ENCODE data around the gene PSMC1.
A peak's percentile ranks its signal among the peaks of the same experiment; 100 is the strongest.

Gene PSMC1

DNA sequence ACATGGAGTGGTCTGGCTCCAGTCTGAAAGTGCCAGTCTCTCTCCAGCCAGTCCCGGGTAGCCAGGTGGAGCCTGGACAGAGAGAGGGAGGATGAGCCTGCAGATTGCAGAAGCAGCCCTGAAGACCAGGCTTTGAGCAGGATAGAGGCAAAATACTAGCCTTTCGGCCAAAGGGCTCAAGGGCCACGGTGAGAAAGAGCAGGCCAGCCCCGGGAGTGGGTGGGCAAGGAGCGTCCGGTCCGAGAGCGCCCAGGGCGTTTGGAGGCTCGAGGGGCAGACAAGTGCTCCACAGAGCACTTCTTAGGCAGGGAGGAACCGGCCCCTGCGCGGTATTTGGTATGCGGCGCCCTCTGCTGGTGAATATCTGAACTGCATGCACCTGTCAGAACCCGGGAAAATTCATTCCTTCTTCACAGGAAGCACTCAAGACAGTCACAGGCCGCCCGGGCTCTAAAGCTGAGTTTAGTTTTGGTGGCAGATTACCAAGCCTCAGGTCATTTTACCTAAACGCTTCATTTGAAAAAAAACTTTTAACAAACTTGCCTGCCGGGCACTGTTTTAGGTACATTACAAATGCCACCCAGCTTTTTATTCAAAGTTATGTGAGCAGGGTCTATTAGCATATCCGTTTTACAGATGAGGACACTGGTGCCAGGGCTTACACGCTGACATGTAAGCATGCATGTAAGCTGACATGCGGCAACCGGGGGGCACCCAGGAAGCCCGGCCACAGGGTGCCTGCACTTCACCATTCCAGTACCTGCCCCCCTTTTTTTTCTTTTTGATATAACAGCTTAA lies 21.0 kb upstream of the PSMC1 start:
- no peak overlapping the region for H3K4me3 ChIP-seq (ENCODE audit: low read depth, low read length, poor library complexity, severe bottlenecking)

DNA sequence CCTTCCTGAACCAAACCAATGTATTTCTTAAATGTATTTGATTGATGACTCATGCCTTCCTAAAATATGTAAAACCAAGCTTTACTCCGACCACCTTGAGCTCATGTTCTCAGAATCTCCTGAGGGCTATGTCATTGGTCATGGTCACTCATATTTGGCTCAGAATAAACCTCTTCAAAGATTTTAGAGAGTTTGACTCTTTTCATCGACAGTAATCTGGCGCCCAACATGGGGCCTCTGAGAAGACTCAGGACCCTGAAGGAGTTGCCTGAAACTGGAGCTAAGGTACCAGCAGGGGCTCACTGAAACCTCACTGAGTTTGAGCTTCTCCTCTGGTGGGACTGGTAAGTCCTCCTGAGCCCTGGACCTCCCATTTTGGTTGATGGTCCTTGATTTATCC lies 17.2 kb upstream of the PSMC1 start:
- H3K9me2 ChIP-seq (ENCODE audit: low read depth, low read length) = no peaks in the 10 kb centered on the region
- H3K4me1 ChIP-seq (ENCODE audit: insufficient read depth, low read length, severe bottlenecking) = peaks cover 8% of the 10 kb centered on the region
- no peak for TF ChIP-seq EZH2 (IDR thresholded peaks at IDR 0.05; ENCODE audit: borderline replicate concordance, low read length)
- TF ChIP-seq, protein P1, sequence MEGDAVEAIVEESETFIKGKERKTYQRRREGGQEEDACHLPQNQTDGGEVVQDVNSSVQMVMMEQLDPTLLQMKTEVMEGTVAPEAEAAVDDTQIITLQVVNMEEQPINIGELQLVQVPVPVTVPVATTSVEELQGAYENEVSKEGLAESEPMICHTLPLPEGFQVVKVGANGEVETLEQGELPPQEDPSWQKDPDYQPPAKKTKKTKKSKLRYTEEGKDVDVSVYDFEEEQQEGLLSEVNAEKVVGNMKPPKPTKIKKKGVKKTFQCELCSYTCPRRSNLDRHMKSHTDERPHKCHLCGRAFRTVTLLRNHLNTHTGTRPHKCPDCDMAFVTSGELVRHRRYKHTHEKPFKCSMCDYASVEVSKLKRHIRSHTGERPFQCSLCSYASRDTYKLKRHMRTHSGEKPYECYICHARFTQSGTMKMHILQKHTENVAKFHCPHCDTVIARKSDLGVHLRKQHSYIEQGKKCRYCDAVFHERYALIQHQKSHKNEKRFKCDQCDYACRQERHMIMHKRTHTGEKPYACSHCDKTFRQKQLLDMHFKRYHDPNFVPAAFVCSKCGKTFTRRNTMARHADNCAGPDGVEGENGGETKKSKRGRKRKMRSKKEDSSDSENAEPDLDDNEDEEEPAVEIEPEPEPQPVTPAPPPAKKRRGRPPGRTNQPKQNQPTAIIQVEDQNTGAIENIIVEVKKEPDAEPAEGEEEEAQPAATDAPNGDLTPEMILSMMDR (IDR thresholded peaks at IDR 0.05; ENCODE audit: low read length) = no peak
- no peaks in the 10 kb centered on the region; the same call in 1 of the 2 replicates for H3K36me3 ChIP-seq (ENCODE audit: insufficient read depth, low read length)
- H3F3A ChIP-seq (ENCODE audit: insufficient read depth, low read length) = no peaks in the 10 kb centered on the region
- H3K27ac ChIP-seq (ENCODE audit: low read depth, low read length, poor library complexity, severe bottlenecking) = no peak overlapping the region
- H3K9ac ChIP-seq (ENCODE audit: low read length) = no peak overlapping the region
- no peak overlapping the region for H2AFZ ChIP-seq (ENCODE audit: low read length)
- H3K27me3 ChIP-seq (ENCODE audit: insufficient read depth, low read length) = no peaks in the 10 kb centered on the region; the same call in 1 of the 2 replicates
- no peaks in the 10 kb centered on the region for H3K79me2 ChIP-seq (ENCODE audit: insufficient read depth, low read length)
- H3K4me3 ChIP-seq (ENCODE audit: low read depth, low read length, poor library complexity, severe bottlenecking) = no peak overlapping the region
- no peak overlapping the region for H3K4me2 ChIP-seq (ENCODE audit: low read length)
- no peaks in the 10 kb centered on the region for H4K20me1 ChIP-seq (ENCODE audit: insufficient read depth, low read length)
- peaks cover 15% of the 10 kb centered on the region for H3K9me3 ChIP-seq (ENCODE audit: low read length)

More for the DNA sequence above, 21.0 kb upstream of the PSMC1 start:
- Histone ChIP-seq H3K9ac (ENCODE audit: low read length) (peak overlapping the region; percentile 7; the same call in 1 of the 2 replicates), H3F3A (ENCODE audit: insufficient read depth, low read length) (no peaks in the 10 kb centered on the region), H3K9me3 (ENCODE audit: low read length) (peaks cover 11% of the 10 kb centered on the region), H3K27ac (ENCODE audit: low read depth, low read length, poor library complexity, severe bottlenecking) (no peak overlapping the region), H4K20me1 (ENCODE audit: insufficient read depth, low read length) (no peaks in the 10 kb centered on the region), H2AFZ (ENCODE audit: low read length) (no peak overlapping the region), H3K36me3 (ENCODE audit: insufficient read depth, low read length) (no peaks in the 10 kb centered on the region), H3K9me2 (ENCODE audit: low read depth, low read length) (no peaks in the 10 kb centered on the region), H3K79me2 (ENCODE audit: insufficient read depth, low read length) (no peaks in the 10 kb centered on the region), H3K4me1 (ENCODE audit: insufficient read depth, low read length, severe bottlenecking) (peaks cover 8% of the 10 kb centered on the region), H3K27me3 (ENCODE audit: insufficient read depth, low read length) (no peaks in the 10 kb centered on the region; the same call in 1 of the 2 replicates), H3K4me2 (ENCODE audit: low read length) (peak overlapping the region; percentile 32; the same call in 1 of the 2 replicates)
- TF ChIP-seq EZH2 (IDR thresholded peaks at IDR 0.05; ENCODE audit: borderline replicate concordance, low read length) = no peak
- TF ChIP-seq, protein P1 (IDR thresholded peaks at IDR 0.05; ENCODE audit: low read length) = peak; percentile 88

DNA sequence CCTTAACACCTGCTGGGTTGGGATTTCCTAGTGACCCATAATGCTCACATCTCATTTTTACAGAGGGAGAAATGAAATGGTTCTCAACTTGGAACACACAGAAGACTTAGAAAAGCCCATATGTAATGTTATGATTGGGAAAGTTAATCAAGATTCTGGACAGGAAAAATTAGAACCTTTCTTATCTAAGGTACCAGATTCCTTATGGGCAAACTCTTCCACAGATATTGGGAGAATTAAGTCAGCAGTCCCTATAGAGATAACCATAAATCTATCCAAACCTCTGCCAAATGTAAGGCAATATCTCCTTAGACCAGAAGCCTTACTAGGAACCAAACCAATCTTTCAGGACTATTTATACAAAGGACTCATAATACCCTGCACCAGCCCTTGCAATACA lies 13.9 kb upstream of the PSMC1 start:
- H2AFZ ChIP-seq (ENCODE audit: low read length) = no peak overlapping the region
- no peak overlapping the region for H3K4me3 ChIP-seq (ENCODE audit: low read depth, low read length, poor library complexity, severe bottlenecking)
- no peaks in the 10 kb centered on the region; the same call in 1 of the 2 replicates for H3K36me3 ChIP-seq (ENCODE audit: insufficient read depth, low read length)
- H3K9me2 ChIP-seq (ENCODE audit: low read depth, low read length) = no peaks in the 10 kb centered on the region
- H3K9me3 ChIP-seq (ENCODE audit: low read length) = peaks cover 15% of the 10 kb centered on the region
- no peaks in the 10 kb centered on the region; the same call in 1 of the 2 replicates for H3K27me3 ChIP-seq (ENCODE audit: insufficient read depth, low read length)
- no peak overlapping the region for H3K27ac ChIP-seq (ENCODE audit: low read depth, low read length, poor library complexity, severe bottlenecking)
- no peaks in the 10 kb centered on the region for H3F3A ChIP-seq (ENCODE audit: insufficient read depth, low read length)
- H3K4me2 ChIP-seq (ENCODE audit: low read length) = no peak overlapping the region
- TF ChIP-seq, protein P1 (IDR thresholded peaks at IDR 0.05; ENCODE audit: low read length) = no peak
- no peak for TF ChIP-seq EZH2 (IDR thresholded peaks at IDR 0.05; ENCODE audit: borderline replicate concordance, low read length)
- no peaks in the 10 kb centered on the region for H4K20me1 ChIP-seq (ENCODE audit: insufficient read depth, low read length)
- no peaks in the 10 kb centered on the region for H3K4me1 ChIP-seq (ENCODE audit: insufficient read depth, low read length, severe bottlenecking)
- H3K79me2 ChIP-seq (ENCODE audit: insufficient read depth, low read length) = no peaks in the 10 kb centered on the region
- no peak overlapping the region for H3K9ac ChIP-seq (ENCODE audit: low read length)

Measured in OCI-LY1 (cell line).